ENCODE measurements around the gene OLIG1. TPM values are rescaled to one million over a fixed set of nuclear protein-coding genes. Genes with fewer than 3 reads are reported as not detected.

OLIG1 gene, protein sequence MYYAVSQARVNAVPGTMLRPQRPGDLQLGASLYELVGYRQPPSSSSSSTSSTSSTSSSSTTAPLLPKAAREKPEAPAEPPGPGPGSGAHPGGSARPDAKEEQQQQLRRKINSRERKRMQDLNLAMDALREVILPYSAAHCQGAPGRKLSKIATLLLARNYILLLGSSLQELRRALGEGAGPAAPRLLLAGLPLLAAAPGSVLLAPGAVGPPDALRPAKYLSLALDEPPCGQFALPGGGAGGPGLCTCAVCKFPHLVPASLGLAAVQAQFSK
- total RNA-seq (2014; rRNA removed; shearing (Covaris generic)) = not detected in 2 replicates
- polyA plus RNA-seq (2014; cell fraction: nucleus; rRNA removed) = not detected in 2 replicates

DNA sequence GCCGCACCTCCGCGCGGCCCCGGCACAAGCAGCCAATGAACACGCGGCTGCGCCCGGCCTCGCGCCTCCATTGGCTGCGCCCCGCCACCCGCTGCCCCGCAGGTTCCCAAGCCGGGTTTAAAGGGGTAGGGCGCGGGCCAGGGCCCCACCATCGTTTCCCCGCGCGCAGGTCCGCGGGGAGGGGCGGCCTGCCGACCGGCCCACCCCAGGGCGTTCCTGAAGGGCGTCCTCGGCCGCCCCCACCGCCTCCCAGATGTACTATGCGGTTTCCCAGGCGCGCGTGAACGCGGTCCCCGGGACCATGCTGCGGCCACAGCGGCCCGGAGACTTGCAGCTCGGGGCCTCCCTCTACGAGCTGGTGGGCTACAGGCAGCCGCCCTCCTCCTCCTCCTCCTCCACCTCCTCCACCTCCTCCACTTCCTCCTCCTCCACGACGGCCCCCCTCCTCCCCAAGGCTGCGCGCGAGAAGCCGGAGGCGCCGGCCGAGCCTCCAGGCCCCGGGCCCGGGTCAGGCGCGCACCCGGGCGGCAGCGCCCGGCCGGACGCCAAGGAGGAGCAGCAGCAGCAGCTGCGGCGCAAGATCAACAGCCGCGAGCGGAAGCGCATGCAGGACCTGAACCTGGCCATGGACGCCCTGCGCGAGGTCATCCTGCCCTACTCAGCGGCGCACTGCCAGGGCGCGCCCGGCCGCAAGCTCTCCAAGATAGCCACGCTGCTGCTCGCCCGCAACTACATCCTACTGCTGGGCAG lies at the start of gene OLIG1:
TSS of gene OLIG1 (plus strand) at position 148 of the 750 bp plus-strand sequence. CDS start at position 254, 106 bp downstream.
- no peak for DNase-seq (ENCODE audit: extremely low read depth, low read depth)

DNA sequence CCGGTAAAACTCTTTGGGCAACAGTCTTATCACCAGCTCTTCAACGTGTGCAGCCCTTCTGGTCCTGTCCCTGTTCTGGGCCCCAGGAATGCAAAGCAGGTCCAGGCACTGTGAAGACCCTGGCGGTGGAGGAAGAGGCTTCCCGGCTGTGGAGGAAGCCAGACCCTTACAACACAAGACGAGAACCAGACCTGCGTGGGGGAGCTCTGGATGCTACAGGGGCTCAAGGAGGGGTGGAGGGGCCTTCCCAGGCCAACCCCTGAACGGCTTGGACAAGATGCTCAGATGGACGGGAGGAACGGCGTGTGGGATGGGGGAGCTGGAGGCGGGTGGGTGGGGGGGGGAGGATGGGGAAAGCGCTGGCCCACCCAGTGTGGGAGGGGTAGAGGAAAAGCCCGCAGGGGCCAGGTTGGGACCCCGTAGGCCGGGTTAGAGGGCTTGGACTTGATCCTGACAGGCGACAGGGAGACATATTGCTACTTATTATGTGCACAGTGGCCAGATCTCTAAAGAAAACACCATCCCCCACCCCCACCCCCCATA lies 49.3 kb upstream of the OLIG1 start:
- no peak for DNase-seq (ENCODE audit: extremely low read depth, low read depth)

DNA sequence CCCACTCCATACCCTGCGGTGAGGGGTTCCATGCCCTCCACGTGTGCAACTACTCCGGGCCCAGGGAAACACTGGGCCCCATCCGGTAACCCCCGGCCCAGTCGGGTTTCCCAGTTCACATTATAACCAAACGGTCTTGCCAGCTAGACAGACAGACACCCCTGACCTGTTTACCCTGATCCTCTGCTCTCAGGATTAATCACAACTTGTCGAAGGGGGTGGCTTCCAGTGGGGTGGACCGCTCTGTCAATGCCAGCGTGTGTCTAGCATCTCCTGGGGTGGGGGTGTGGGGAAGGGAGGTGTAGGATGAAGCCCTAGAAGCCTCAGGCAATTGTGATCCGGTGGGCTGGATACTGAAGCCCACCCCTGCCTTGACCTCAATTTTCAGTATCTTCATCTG lies 48.8 kb upstream of the OLIG1 start:
- DNase-seq (ENCODE audit: extremely low read depth, low read depth) = no peak

DNA sequence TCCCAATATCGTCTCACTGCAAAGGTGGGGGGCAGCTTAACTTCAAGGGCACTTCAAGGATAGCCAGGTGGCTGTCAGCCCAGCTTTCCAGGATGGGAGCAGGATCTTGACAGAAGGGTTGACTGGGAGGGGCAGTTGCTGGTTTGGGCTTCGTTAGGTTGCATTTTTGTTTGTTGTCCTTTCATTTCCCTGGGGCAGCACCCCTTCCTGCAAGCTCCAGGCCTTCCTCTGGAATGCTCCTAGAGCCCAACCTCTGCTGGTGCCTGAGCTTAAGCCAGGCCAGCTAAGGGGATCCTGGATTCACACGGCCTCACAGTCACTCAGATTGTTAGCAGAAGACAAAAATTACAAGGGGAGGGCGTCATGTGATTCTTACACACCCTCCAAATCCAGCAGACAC lies 48.3 kb upstream of the OLIG1 start:
- no peak for DNase-seq (ENCODE audit: extremely low read depth, low read depth)

DNA sequence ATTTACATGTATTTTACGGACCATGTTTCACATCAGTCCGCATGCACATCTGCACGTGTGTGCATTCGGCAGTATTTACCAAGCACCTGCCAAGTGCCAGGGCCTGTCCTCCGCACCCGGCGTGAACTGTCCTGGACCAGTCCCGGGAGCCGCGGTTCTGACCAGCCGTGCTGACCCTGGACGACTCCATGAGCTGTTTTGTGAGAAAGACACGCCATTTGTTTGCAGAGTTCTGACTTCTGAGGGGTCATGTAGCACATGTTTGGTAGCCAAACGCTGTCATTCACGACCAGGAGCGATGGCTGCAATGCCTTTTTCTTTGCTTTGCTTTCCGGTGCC lies 47.5 kb upstream of the OLIG1 start:
- no peak for DNase-seq (ENCODE audit: extremely low read depth, low read depth)

DNA sequence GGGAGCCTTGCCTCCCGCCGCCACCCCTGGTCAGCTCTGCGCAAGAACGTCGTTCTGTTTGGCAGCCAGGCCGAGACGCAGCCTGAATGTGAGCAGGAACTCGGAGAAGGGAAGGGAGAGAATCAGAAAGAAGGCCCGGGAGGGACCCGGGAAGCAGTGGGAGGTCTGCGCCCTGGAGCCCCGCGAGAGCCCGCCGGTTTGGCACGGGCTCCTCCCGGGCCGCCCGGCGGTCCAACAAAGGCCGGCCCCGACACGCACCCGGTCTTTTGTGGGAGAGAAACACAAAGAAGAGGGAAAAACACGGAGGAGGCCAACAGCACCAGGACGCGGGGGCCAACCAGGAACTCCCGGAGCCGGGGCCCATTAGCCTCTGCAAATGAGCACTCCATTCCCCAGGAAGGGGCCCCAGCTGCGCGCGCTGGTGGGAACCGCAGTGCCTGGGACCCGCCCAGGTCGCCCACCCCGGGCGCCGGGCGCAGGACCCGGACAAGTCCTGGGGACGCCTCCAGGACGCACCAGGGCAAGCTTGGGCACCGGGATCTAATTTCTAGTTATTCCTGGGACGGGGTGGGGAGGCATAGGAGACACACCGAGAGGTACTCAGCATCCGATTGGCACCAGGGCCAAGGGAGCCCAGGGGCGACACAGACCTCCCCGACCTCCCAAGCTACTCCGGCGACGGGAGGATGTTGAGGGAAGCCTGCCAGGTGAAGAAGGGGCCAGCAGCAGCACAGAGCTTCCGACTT lies 46.9 kb upstream of the OLIG1 start:
- no peak for DNase-seq (ENCODE audit: extremely low read depth, low read depth)

DNA sequence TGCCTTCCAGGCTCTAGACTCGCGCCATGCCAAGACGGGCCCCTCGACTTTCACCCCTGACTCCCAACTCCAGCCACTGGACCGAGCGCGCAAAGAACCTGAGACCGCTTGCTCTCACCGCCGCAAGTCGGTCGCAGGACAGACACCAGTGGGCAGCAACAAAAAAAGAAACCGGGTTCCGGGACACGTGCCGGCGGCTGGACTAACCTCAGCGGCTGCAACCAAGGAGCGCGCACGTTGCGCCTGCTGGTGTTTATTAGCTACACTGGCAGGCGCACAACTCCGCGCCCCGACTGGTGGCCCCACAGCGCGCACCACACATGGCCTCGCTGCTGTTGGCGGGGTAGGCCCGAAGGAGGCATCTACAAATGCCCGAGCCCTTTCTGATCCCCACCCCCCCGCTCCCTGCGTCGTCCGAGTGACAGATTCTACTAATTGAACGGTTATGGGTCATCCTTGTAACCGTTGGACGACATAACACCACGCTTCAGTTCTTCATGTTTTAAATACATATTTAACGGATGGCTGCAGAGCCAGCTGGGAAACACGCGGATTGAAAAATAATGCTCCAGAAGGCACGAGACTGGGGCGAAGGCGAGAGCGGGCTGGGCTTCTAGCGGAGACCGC lies 46.3 kb upstream of the OLIG1 start:
- DNase-seq (ENCODE audit: extremely low read depth, low read depth) = no peak

DNA sequence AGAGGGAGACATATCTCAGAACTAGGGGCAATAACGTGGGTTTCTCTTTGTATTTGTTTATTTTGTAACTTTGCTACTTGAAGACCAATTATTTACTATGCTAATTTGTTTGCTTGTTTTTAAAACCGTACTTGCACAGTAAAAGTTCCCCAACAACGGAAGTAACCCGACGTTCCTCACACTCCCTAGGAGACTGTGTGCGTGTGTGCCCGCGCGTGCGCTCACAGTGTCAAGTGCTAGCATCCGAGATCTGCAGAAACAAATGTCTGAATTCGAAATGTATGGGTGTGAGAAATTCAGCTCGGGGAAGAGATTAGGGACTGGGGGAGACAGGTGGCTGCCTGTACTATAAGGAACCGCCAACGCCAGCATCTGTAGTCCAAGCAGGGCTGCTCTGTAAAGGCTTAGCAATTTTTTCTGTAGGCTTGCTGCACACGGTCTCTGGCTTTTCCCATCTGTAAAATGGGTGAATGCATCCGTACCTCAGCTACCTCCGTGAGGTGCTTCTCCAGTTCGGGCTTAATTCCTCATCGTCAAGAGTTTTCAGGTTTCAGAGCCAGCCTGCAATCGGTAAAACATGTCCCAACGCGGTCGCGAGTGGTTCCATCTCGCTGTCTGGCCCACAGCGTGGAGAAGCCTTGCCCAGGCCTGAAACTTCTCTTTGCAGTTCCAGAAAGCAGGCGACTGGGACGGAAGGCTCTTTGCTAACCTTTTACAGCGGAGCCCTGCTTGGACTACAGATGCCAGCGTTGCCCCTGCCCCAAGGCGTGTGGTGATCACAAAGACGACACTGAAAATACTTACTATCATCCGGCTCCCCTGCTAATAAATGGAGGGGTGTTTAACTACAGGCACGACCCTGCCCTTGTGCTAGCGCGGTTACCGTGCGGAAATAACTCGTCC lies 45.5 kb upstream of the OLIG1 start:
- no peak for DNase-seq (ENCODE audit: extremely low read depth, low read depth)

DNA sequence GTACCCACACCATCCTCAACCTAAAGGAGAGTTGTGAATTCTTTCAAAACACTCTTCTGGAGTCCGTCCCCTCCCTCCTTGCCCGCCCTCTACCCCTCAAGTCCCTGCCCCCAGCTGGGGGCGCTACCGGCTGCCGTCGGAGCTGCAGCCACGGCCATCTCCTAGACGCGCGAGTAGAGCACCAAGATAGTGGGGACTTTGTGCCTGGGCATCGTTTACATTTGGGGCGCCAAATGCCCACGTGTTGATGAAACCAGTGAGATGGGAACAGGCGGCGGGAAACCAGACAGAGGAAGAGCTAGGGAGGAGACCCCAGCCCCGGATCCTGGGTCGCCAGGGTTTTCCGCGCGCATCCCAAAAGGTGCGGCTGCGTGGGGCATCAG lies 44.8 kb upstream of the OLIG1 start:
- no peak for DNase-seq (ENCODE audit: extremely low read depth, low read depth)

DNA sequence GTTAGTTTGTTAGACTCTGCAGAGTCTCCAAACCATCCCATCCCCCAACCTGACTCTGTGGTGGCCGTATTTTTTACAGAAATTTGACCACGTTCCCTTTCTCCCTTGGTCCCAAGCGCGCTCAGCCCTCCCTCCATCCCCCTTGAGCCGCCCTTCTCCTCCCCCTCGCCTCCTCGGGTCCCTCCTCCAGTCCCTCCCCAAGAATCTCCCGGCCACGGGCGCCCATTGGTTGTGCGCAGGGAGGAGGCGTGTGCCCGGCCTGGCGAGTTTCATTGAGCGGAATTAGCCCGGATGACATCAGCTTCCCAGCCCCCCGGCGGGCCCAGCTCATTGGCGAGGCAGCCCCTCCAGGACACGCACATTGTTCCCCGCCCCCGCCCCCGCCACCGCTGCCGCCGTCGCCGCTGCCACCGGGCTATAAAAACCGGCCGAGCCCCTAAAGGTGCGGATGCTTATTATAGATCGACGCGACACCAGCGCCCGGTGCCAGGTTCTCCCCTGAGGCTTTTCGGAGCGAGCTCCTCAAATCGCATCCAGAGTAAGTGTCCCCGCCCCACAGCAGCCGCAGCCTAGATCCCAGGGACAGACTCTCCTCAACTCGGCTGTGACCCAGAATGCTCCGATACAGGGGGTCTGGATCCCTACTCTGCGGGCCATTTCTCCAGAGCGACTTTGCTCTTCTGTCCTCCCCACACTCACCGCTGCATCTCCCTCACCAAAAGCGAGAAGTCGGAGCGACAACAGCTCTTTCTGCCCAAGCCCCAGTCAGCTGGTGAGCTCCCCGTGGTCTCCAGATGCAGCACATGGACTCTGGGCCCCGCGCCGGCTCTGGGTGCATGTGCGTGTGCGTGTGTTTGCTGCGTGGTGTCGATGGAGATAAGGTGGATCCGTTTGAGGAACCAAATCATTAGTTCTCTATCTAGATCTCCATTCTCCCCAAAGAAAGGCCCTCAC lies 44.2 kb upstream of the OLIG1 start, which contains the start of gene OLIG2:
TSS of gene OLIG2 (plus strand) at position 447 of the 954 bp plus-strand sequence. CDS start 928 bp downstream, outside the sequence.
- no peak for DNase-seq (ENCODE audit: extremely low read depth, low read depth)

DNA sequence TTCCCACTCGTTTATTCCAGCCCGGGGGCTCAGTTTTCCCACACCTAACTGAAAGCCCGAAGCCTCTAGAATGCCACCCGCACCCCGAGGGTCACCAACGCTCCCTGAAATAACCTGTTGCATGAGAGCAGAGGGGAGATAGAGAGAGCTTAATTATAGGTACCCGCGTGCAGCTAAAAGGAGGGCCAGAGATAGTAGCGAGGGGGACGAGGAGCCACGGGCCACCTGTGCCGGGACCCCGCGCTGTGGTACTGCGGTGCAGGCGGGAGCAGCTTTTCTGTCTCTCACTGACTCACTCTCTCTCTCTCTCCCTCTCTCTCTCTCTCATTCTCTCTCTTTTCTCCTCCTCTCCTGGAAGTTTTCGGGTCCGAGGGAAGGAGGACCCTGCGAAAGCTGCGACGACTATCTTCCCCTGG lies 43.5 kb upstream of the OLIG1 start:
- DNase-seq (ENCODE audit: extremely low read depth, low read depth) = no peak

DNA sequence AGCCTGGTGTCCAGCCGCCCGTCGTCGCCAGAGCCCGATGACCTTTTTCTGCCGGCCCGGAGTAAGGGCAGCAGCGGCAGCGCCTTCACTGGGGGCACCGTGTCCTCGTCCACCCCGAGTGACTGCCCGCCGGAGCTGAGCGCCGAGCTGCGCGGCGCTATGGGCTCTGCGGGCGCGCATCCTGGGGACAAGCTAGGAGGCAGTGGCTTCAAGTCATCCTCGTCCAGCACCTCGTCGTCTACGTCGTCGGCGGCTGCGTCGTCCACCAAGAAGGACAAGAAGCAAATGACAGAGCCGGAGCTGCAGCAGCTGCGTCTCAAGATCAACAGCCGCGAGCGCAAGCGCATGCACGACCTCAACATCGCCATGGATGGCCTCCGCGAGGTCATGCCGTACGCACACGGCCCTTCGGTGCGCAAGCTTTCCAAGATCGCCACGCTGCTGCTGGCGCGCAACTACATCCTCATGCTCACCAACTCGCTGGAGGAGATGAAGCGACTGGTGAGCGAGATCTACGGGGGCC lies 43.0 kb upstream of the OLIG1 start:
- no peak for DNase-seq (ENCODE audit: extremely low read depth, low read depth)

DNA sequence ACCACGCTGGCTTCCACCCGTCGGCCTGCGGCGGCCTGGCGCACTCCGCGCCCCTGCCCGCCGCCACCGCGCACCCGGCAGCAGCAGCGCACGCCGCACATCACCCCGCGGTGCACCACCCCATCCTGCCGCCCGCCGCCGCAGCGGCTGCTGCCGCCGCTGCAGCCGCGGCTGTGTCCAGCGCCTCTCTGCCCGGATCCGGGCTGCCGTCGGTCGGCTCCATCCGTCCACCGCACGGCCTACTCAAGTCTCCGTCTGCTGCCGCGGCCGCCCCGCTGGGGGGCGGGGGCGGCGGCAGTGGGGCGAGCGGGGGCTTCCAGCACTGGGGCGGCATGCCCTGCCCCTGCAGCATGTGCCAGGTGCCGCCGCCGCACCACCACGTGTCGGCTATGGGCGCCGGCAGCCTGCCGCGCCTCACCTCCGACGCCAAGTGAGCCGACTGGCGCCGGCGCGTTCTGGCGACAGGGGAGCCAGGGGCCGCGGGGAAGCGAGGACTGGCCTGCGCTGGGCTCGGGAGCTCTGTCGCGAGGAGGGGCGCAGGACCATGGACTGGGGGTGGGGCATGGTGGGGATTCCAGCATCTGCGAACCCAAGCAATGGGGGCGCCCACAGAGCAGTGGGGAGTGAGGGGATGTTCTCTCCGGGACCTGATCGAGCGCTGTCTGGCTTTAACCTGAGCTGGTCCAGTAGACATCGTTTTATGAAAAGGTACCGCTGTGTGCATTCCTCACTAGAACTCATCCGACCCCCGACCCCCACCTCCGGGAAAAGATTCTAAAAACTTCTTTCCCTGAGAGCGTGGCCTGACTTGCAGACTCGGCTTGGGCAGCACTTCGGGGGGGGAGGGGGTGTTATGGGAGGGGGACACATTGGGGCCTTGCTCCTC lies 42.3 kb upstream of the OLIG1 start:
- no peak for DNase-seq (ENCODE audit: extremely low read depth, low read depth)

DNA sequence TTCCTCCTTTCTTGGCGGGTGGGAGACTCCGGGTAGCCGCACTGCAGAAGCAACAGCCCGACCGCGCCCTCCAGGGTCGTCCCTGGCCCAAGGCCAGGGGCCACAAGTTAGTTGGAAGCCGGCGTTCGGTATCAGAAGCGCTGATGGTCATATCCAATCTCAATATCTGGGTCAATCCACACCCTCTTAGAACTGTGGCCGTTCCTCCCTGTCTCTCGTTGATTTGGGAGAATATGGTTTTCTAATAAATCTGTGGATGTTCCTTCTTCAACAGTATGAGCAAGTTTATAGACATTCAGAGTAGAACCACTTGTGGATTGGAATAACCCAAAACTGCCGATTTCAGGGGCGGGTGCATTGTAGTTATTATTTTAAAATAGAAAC lies 41.7 kb upstream of the OLIG1 start:
- DNase-seq (ENCODE audit: extremely low read depth, low read depth) = no peak

DNA sequence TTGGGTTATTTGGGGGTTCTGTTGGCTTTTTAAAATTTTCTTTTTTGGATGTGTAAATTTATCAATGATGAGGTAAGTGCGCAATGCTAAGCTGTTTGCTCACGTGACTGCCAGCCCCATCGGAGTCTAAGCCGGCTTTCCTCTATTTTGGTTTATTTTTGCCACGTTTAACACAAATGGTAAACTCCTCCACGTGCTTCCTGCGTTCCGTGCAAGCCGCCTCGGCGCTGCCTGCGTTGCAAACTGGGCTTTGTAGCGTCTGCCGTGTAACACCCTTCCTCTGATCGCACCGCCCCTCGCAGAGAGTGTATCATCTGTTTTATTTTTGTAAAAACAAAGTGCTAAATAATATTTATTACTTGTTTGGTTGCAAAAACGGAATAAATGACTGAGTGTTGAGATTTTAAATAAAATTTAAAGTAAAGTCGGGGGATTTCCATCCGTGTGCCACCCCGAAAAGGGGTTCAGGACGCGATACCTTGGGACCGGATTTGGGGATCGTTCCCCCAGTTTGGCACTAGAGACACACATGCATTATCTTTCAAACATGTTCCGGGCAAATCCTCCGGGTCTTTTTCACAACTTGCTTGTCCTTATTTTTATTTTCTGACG lies 41.1 kb upstream of the OLIG1 start:
- no peak for DNase-seq (ENCODE audit: extremely low read depth, low read depth)

DNA sequence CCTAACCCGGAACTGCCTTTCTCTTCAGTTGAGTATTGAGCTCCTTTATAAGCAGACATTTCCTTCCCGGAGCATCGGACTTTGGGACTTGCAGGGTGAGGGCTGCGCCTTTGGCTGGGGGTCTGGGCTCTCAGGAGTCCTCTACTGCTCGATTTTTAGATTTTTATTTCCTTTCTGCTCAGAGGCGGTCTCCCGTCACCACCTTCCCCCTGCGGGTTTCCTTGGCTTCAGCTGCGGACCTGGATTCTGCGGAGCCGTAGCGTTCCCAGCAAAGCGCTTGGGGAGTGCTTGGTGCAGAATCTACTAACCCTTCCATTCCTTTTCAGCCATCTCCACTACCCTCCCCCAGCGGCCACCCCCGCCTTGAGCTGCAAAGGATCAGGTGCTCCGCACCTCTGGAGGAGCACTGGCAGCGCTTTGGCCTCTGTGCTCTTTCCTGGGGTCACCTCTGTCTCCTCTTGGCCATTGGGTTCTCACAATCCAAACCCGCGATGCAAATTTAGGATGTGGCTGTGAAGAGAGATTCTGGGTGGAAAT lies 40.5 kb upstream of the OLIG1 start:
- DNase-seq (ENCODE audit: extremely low read depth, low read depth) = no peak
